GM12891 (cell line): ENCODE data around the gene AIFM2.
"Not testable (repeated sequence)": the region's sequence is repeated elsewhere in the genome, so short reads cannot be mapped to it uniquely, and the experiment has no call there.

ENCODE experiments used
- DNase-seq: peaks from one replicate; pipeline ENCODE4 v3.0.0; 2011; ENCODE audit warnings: low spot score; ENCODE audit not compliant: insufficient read length
- FAIRE-seq: peaks from 2 replicates; lab custom pipeline; 2011; peaks lifted over from hg19 to GRCh38; lab: Jason Lieb, UNC
- PAX5 ChIP-seq: IDR thresholded peaks from 2 replicates; pipeline ENCODE4 v1.6.1; 2011; ENCODE audit warnings: low read length, moderate library complexity, mild to moderate bottlenecking; ENCODE audit not compliant: insufficient read depth, severe bottlenecking
- POLR2A ChIP-seq: IDR thresholded peaks from 2 replicates; pipeline ENCODE4 v1.6.1; 2011; ENCODE audit warnings: low read depth, low read length, control low read depth
- POLR2AphosphoS5 ChIP-seq: IDR thresholded peaks from 2 replicates; pipeline ENCODE4 v1.6.1; 2011; ENCODE audit warnings: low read depth, low read length, control low read depth
- POU2F2 ChIP-seq: IDR thresholded peaks from 2 replicates; pipeline ENCODE4 v1.6.1; 2011; ENCODE audit warnings: low read depth, mild to moderate bottlenecking, control low read depth, low read length, moderate library complexity
- SPI1 ChIP-seq: IDR thresholded peaks from 2 replicates; pipeline ENCODE4 v1.6.1; 2011; ENCODE audit warnings: low read depth, low read length, control low read depth
- TAF1 ChIP-seq: IDR thresholded peaks from 2 replicates; pipeline ENCODE4 v1.6.1; 2011; ENCODE audit warnings: low read depth, low read length, control low read depth

The AIFM2 gene

GRCh38 chr10:70167246-70167645 lies 34.6 kb upstream of the AIFM2 start:
- no peak for DNase-seq
- no peak for FAIRE-seq
- no peak for TF ChIP-seq PAX5
- TF ChIP-seq TAF1 = no peak
- TF ChIP-seq POLR2A = no peak
- no peak for TF ChIP-seq POLR2AphosphoS5
- TF ChIP-seq POU2F2 = no peak
- TF ChIP-seq SPI1 = no peak

GRCh38 chr10:70166394-70166793 lies 33.8 kb upstream of the AIFM2 start:
- no peak for DNase-seq
- TF ChIP-seq POLR2AphosphoS5 (no peak), POU2F2 (no peak), TAF1 (no peak), PAX5 (no peak), POLR2A (no peak), SPI1 (no peak)
- no peak for FAIRE-seq

- FAIRE-seq (no peak), DNase-seq (no peak)
- TF ChIP-seq TAF1 (no peak), POLR2A (no peak), SPI1 (no peak), POLR2AphosphoS5 (no peak), POU2F2 (no peak), PAX5 (no peak)
Observed at GRCh38 chr10:70164163-70164562, 31.5 kb upstream of the AIFM2 start.

GRCh38 chr10:70163448-70163847 lies 30.8 kb upstream of the AIFM2 start:
- FAIRE-seq (peak; percentile 48), DNase-seq (no peak)
- no peak for TF ChIP-seq PAX5
- TF ChIP-seq POU2F2 = no peak
- TF ChIP-seq TAF1 = no peak
- TF ChIP-seq SPI1 = no peak

GRCh38 chr10:70162892-70163201 lies 30.2 kb upstream of the AIFM2 start:
- DNase-seq = no peak
- no peak for FAIRE-seq
- TF ChIP-seq POLR2A (no peak), SPI1 (no peak), POU2F2 (no peak), POLR2AphosphoS5 (no peak), TAF1 (no peak)

- TF ChIP-seq POLR2A = no peak
- TF ChIP-seq POLR2AphosphoS5 = no peak
- no peak for TF ChIP-seq TAF1
- TF ChIP-seq PAX5 = no peak
- no peak for TF ChIP-seq POU2F2
- TF ChIP-seq SPI1 = no peak
- DNase-seq (no peak), FAIRE-seq (no peak)
Observed at GRCh38 chr10:70162151-70162891, 29.7 kb upstream of the AIFM2 start.

- TF ChIP-seq POU2F2 (no peak), PAX5 (no peak), POLR2A (no peak), SPI1 (no peak), POLR2AphosphoS5 (no peak), TAF1 (no peak)
- FAIRE-seq (no peak), DNase-seq (no peak)
Observed at GRCh38 chr10:70160798-70161197, 28.2 kb upstream of the AIFM2 start.

- not testable (repeated sequence) for FAIRE-seq, DNase-seq
Observed at GRCh38 chr10:70159366-70159765, 26.7 kb upstream of the AIFM2 start.

- no peak for DNase-seq
- no peak for FAIRE-seq
- TF ChIP-seq POLR2AphosphoS5 (no peak), POU2F2 (no peak), SPI1 (no peak), POLR2A (no peak), TAF1 (no peak), PAX5 (no peak)
Observed at GRCh38 chr10:70158113-70158512, 25.5 kb upstream of the AIFM2 start.

GRCh38 chr10:70155255-70155838 lies 22.7 kb upstream of the AIFM2 start:
- DNase-seq = no peak
- TF ChIP-seq PAX5 (no peak), POLR2AphosphoS5 (no peak), POLR2A (no peak), POU2F2 (no peak), SPI1 (no peak), TAF1 (no peak)
- no peak for FAIRE-seq

- FAIRE-seq = no peak
- no peak for DNase-seq
- TF ChIP-seq SPI1 (no peak), TAF1 (no peak), POU2F2 (no peak), POLR2A (no peak), POLR2AphosphoS5 (no peak), PAX5 (no peak)
Observed at GRCh38 chr10:70148516-70148915, 15.9 kb upstream of the AIFM2 start.
